ENCODE measurements around the gene OVOL1. TPM values are rescaled to one million over a fixed set of nuclear protein-coding genes. Genes with fewer than 3 reads are reported as not detected.
A peak's percentile ranks its signal among the peaks of the same experiment; 100 is the strongest.
"Not testable (repeated sequence)": the region's sequence is repeated elsewhere in the genome, so short reads cannot be mapped to it uniquely, and the experiment has no call there.

The OVOL1 gene
- total and polyA plus RNA-seq, 2 experiments from 2014 or later = 0.15 to 0.35 TPM

- H3K27ac ChIP-seq = no peak overlapping the region
- H3K4me1 ChIP-seq (ENCODE audit: low read depth) = no peaks in the 10 kb centered on the region
- H3K9me3 ChIP-seq (ENCODE audit: low read depth) = no peaks in the 10 kb centered on the region
- no peaks in the 10 kb centered on the region for H3K36me3 ChIP-seq
- no peak overlapping the region for H3K4me3 ChIP-seq
- H3K27me3 ChIP-seq = no peaks in the 10 kb centered on the region
- peak; percentile 11 to 54 for DNase-seq (ENCODE audit: low read depth in 1 of 2, low spot score in 1 of 2)
- peak; percentile 44 for TF ChIP-seq CTCF (IDR thresholded peaks at IDR 0.05; ENCODE audit: low read depth, low read length)
These were observed 42.7 kb upstream of the OVOL1 start for GRCh38 chr11:65744026-65744698.

- H3K4me1 ChIP-seq (ENCODE audit: low read depth) = no peaks in the 10 kb centered on the region
- no peak overlapping the region for H3K27ac ChIP-seq
- TF ChIP-seq CTCF (IDR thresholded peaks at IDR 0.05; ENCODE audit: low read depth, low read length) = no peak
- H3K4me3 ChIP-seq = no peak overlapping the region
- no peak for DNase-seq (ENCODE audit: low read depth in 1 of 2, low spot score in 1 of 2)
- no peaks in the 10 kb centered on the region for H3K27me3 ChIP-seq
- H3K9me3 ChIP-seq (ENCODE audit: low read depth) = no peaks in the 10 kb centered on the region
- no peaks in the 10 kb centered on the region for H3K36me3 ChIP-seq
These were observed 42.2 kb upstream of the OVOL1 start for GRCh38 chr11:65744699-65745042.

- no peak for TF ChIP-seq CTCF (IDR thresholded peaks at IDR 0.05; ENCODE audit: low read depth, low read length)
- no peaks in the 10 kb centered on the region for H3K36me3 ChIP-seq
- H3K4me1 ChIP-seq (ENCODE audit: low read depth) = no peaks in the 10 kb centered on the region
- H3K4me3 ChIP-seq = no peak overlapping the region
- H3K27me3 ChIP-seq = no peaks in the 10 kb centered on the region
- no peak for DNase-seq (ENCODE audit: low read depth in 1 of 2, low spot score in 1 of 2)
- H3K27ac ChIP-seq = no peak overlapping the region
- H3K9me3 ChIP-seq (ENCODE audit: low read depth) = no peaks in the 10 kb centered on the region
These were observed 41.8 kb upstream of the OVOL1 start for GRCh38 chr11:65745049-65745448.

GRCh38 chr11:65762169-65762568 is 24.7 kb upstream of the OVOL1 start:
- not testable (repeated sequence) for H3K4me3 ChIP-seq; H3K27ac ChIP-seq; H3K36me3 ChIP-seq; DNase-seq (ENCODE audit: low read depth in 1 of 2, low spot score in 1 of 2); H3K9me3 ChIP-seq (ENCODE audit: low read depth); H3K27me3 ChIP-seq; H3K4me1 ChIP-seq (ENCODE audit: low read depth)

- not testable (repeated sequence) for H3K36me3 ChIP-seq; DNase-seq (ENCODE audit: low read depth in 1 of 2, low spot score in 1 of 2); H3K4me3 ChIP-seq; H3K4me1 ChIP-seq (ENCODE audit: low read depth); H3K9me3 ChIP-seq (ENCODE audit: low read depth); H3K27me3 ChIP-seq; H3K27ac ChIP-seq
These were observed 24.0 kb upstream of the OVOL1 start for GRCh38 chr11:65762816-65763215.

- Histone ChIP-seq H3K9me3 (ENCODE audit: low read depth) (no peaks in the 10 kb centered on the region), H3K27ac (no peak overlapping the region), H3K4me3 (no peak overlapping the region), H3K4me1 (ENCODE audit: low read depth) (no peaks in the 10 kb centered on the region), H3K27me3 (no peaks in the 10 kb centered on the region), H3K36me3 (no peaks in the 10 kb centered on the region)
- DNase-seq (ENCODE audit: low read depth in 1 of 2, low spot score in 1 of 2) = no peak
- no peak for TF ChIP-seq CTCF (IDR thresholded peaks at IDR 0.05; ENCODE audit: low read depth, low read length)
These were observed 22.4 kb upstream of the OVOL1 start for GRCh38 chr11:65764434-65764833.

GRCh38 chr11:65766535-65766934 is 20.3 kb upstream of the OVOL1 start:
- H3K27ac ChIP-seq = no peak overlapping the region
- H3K27me3 ChIP-seq = no peaks in the 10 kb centered on the region
- no peaks in the 10 kb centered on the region for H3K9me3 ChIP-seq (ENCODE audit: low read depth)
- no peaks in the 10 kb centered on the region for H3K4me1 ChIP-seq (ENCODE audit: low read depth)
- no peak overlapping the region for H3K4me3 ChIP-seq
- H3K36me3 ChIP-seq = no peaks in the 10 kb centered on the region
- DNase-seq (ENCODE audit: low read depth in 1 of 2, low spot score in 1 of 2) = peak in 1 of 2 donors; percentile 72
- no peak for TF ChIP-seq CTCF (IDR thresholded peaks at IDR 0.05; ENCODE audit: low read depth, low read length)
